Fibroblast of skin of right biceps (primary cell): ENCODE measurements around the gene NPW.

ENCODE experiments used
- DNase-seq: peaks from one replicate; pipeline ENCODE4 v3.0.0-alpha.2; 2013

NPW gene

GRCh38 chr16:2037115-2037514, 17.5 kb downstream of the NPW start:
- no peak for DNase-seq

GRCh38 chr16:2037647-2038381, 18.2 kb downstream of the NPW start:
- DNase-seq: peak; percentile 66

GRCh38 chr16:2038382-2039231, 19.0 kb downstream of the NPW start:
- no peak for DNase-seq

- DNase-seq: peak; percentile 86
These were observed 19.9 kb downstream of the NPW start for GRCh38 chr16:2039274-2040031.

GRCh38 chr16:2040041-2040786, 20.6 kb downstream of the NPW start:
- no peak for DNase-seq

- DNase-seq: no peak
These were observed 21.4 kb downstream of the NPW start for GRCh38 chr16:2040787-2041522.

GRCh38 chr16:2042171-2042985, 22.8 kb downstream of the NPW start:
- DNase-seq: no peak

GRCh38 chr16:2042986-2043666, 23.5 kb downstream of the NPW start:
- DNase-seq: no peak

- DNase-seq: no peak
These were observed 24.3 kb downstream of the NPW start for GRCh38 chr16:2043667-2044451.

- no peak for DNase-seq
These were observed 25.0 kb downstream of the NPW start for GRCh38 chr16:2044541-2044940.

- no peak for DNase-seq
These were observed 26.6 kb downstream of the NPW start for GRCh38 chr16:2045965-2046892.

GRCh38 chr16:2046893-2047329, 27.3 kb downstream of the NPW start:
- DNase-seq: no peak

GRCh38 chr16:2047330-2048115, 27.9 kb downstream of the NPW start, which contains the start of the genes NTHL1 and TSC2:
Gene NTHL1, minus strand, starts transcription at chr16:2047834. Its CDS starts 11 bp downstream, at chr16:2047823.
Gene TSC2, plus strand, starts transcription at chr16:2047985. Its CDS starts 631 bp downstream, at chr16:2048616.
- DNase-seq: peak; percentile 93

- DNase-seq: no peak
These were observed 28.5 kb downstream of the NPW start for GRCh38 chr16:2048116-2048543.

GRCh38 chr16:2053211-2053610, 33.6 kb downstream of the NPW start:
- DNase-seq: no peak

GRCh38 chr16:2053897-2054296, 34.3 kb downstream of the NPW start:
- DNase-seq: no peak

GRCh38 chr16:2054543-2055245, 35.1 kb downstream of the NPW start:
- no peak for DNase-seq
